SHP77 (cell line): ENCODE measurements around the gene ANO6.

Source experiments
- DNase-seq, 2 experiments: peaks; one replicate each; lab custom pipeline; 2025; lab: John Stamatoyannopoulos, UW

ANO6 gene

DNA sequence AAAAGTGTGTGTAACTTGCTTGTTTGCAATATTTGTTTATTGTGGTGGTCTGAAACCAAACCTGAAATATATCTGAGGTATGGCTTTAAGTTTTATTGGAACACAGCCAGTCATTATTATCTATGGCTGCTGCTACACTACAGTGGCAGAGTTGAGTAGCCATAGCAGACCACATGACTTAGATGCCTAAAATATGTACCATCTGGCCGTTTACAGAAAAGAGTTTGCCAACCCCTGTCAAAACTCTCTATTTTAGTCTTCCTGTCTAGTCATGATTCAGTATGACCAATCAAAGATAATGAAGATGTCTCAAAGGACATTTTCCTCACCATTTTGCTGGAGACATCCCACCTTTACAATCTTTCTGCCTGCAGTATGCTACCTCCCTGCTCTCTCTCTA lies 242.3 kb downstream of the ANO6 start:
- DNase-seq = no peak

DNA sequence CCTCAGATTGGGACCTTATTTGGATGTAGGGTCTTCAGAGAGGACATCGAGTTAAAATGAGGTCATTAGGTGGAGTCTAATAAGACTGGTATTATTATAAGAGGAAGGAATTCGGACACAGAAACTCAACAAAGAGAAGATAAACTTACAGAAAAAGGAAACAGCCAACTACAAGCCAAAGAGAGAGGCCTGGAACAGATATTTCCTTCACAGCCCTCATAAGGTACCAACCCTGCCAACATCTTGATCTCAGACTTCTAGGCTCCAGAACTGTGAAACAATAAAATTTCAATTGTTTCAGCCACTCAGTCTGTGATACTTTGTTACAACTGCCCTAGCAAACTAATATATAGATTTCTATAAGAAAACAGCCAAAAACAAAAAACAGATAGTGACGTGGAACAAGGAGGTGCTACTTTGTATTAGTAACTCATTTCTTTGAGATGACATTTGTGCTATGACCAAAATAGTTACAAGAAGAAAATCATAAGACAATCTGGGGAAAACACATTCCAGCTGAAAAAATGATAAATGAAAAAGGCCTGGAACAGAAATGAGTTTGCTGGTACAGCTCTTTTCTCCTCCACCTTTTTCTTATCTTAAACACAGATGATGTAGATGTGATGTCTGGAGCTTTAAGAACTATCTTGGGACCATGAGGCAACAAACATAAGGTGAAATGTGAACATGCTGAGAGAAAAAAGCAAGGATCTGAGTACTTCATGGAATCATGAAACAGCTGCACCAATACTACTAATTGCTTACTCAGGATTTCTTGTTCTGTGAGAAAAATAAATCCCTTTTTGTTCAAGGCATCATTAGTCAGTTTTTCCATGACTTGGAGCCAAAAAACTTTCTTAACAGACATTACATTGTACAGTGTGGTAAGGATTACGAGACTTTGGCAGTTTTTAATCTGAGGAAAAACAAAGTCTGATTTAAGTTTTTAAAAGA lies 243.2 kb downstream of the ANO6 start:
- DNase-seq = no peak

DNA sequence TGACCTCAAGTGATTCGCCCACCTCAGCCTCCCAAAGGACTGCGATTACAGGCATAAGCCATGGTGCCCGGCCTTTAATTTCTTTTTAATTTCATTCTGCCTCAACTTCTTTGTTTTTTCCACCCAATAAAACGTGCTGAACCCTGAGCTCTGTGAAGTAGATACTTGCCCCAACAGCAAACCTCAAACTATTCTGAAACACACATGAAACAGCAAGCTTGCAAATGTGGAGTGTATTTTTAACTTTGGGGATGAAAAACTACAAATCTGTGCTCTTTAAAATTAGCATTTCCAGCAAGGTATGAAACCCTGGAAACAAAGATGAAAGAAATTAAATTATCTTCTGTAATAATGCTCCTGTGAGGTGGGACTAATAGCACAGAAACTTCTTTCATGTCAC lies 246.6 kb downstream of the ANO6 start:
- no peak for DNase-seq

DNA sequence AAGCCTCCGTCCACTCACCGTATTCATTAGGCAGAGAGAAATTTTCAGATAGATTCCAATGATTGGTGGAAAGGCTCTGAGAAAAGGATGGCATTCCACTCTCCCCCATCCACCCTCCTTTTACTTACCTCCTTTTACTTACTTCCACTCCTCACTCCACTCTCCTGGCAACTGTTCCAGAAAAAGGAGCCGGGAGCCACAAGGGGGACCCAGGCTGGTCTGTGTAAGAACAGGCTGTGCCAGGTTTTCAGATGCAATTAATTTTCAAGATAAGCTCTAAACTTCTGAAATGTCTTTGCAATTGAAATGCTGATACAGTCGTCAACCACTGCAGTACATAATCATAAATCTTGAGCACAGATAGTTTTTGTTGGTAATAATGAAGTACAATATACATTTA lies 248.8 kb downstream of the ANO6 start:
- no peak for DNase-seq

DNA sequence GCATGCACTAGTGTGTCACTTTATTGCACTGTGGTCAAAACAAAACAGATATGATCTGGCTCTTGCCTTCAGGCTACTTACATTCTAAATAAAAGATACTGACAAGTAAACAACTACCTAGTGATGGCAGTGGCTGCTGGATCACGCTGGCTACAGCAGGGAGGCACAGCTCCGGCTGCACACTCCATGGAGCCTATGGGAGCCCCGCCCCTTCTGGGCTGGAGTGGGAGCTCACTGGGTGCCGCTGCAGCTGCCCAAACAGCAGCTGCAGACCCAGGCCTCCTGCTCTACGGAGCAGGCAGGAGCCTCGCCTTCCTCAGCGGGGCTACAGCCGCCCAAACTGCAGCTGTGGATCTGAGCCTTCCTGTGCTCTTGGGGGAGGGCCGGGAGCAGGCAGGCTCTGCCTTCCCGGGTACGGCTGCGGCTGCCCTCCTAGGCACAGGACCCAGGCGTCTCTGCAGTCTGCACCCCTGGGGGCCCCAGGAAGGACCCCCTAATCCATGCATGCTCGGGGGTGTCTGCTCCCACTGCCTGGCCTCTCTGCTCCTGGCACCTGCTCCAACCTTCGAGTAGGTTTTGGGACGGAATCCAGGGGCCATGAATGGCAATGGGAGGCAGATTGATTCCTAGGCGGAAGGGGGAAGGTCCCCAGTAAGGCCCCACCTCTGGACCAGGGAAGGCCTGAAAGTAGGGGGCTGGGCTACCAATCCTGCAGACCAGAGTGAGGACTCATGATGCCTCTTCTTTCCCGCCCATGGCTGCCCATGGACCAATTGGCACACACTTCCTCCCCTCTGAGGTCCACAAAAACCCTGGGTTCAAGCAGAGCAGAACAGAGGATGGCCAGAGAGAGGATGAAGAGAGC lies 253.1 kb downstream of the ANO6 start:
- DNase-seq = peak; percentile 93 to 94

DNA sequence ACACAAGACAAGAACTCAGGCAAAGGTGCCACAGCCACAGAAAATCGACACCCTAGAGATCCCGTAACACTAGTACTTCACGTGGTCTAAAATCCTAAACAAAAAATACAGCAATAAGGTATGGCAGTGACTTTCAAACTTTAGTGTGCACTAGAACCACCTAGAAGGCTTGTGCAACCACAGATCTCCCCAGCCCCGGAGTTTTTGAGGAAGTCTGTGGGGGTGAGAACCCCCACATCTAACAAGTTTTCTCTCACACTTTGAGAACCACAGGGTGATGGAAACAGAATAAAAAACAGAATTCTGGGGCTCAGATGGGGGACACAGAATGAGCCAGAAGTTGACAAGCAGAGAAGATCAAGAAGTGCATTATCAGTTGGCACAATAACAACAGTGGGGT lies 254.0 kb downstream of the ANO6 start:
- no peak for DNase-seq

DNA sequence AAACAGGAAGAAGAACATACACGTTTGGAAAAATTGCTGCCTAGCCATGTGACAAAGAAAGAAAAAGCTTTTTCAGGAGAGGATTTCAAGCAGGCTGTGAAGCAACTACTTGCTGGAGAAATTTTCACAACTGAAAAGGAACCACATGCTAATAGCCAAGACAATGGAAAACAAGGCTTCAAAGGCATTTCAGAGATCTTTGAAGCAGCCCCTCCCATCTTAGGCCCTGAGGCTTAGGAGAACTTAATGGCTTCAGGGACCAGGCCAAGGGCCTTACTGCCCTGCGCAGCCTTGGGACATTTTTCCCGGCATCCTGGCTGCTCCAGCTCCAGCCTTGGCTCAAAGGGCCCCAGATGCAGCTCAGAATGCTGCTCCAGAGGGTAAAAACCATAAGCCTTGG lies 257.7 kb downstream of the ANO6 start:
- DNase-seq = no peak

DNA sequence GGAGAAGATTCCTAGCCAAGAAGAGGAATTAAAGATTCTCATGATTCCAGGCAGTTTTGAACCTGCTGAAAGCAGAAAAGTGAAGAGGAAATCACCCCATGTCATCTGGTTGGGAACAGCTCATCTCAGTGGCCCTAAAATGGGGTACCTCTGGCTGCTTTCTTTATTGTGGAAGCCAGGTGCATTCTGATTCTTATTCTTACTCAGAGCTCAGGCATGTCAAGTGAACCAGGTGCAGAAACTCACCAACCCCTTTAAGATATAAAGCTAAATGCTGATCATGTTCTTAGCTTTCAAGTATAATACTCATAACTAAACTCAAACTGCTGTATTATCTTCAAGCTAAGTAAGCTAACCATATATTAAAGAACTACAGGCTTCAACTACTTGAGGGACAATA lies 259.7 kb downstream of the ANO6 start:
- DNase-seq = no peak

DNA sequence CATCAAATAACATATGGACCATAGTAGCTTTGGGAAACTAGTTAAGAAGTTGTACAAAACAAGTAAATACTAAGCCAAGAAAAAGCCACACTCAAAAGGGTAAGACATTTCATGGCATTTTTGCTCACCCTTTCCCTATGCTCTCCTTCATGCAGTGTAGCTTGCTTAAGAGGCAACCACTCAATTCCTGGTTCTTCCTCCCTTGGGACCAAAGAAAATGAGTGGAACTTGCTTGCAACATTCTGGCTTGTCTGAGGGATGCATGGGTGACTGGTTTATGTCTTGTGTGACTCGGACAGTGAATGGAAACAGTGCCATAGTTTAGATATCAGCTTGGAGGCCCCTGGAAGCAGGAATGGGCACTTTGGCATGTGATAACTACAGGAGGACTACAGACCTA lies 261.6 kb downstream of the ANO6 start:
- no peak for DNase-seq

DNA sequence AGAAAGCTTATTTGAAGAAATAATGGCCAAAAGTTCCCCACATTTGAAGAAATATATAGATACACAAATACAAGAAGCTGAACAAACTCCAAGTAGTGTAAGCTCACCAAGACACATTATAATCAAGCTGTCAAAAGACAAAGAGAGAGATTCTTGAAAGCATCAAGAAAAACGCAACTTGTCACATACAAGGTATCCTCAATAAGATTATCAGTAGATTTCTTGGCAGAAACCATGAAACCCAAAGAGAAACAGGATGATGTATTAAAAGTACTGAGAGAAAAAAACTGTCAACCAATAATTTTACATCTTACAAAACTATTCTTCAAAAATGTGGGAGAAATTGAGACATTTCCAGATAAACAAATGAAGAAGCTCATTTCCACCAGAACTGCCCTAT lies 263.0 kb downstream of the ANO6 start:
- DNase-seq = no peak

DNA sequence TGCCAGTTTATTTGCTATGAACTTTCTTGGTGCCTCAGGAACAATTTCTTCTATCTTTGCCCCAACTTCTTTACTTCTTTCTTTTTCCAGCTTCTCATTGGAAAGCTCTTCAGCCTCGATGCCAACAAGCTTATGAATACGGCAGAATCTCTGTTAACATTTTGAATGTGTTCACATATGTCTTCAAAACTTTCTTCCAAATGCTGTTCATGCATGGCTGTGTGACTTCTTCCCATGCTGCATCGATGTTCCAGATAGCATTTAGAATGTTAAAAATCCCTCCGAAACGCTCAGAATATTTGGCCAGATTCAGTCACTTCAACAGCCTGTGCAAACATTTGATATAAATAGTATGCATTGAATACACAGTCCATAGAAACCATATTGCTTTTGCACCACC lies 265.9 kb downstream of the ANO6 start:
- no peak for DNase-seq

DNA sequence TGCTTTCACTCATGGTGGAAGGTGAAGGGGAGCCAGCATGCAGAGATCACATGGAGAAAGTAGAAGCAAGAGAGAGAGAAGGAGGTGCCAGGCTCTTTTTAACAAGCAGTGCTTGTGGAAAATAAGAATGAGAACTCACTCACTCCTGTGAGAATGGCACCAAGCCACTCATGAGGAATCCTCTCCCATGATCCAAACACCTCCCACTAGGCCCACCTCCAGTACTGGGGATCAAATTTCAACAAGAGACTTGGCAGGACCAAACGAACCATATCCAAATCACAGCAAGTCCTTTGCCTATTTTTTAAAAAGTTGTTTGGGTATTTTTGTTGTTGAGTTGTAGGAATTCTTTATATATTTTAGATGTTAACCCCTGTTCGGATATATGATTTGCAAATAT lies 267.7 kb downstream of the ANO6 start:
- DNase-seq = no peak
